NCI-H460 (cell line): Measurements from ENCODE around the gene WDFY2. TPM values are rescaled to one million over a fixed set of nuclear protein-coding genes. Genes with fewer than 3 reads are reported as not detected.
"Not testable (repeated sequence)": the region's sequence is repeated elsewhere in the genome, so short reads cannot be mapped to it uniquely, and the experiment has no call there.

ENCODE experiments used
- DNase-seq: peaks from one replicate; pipeline ENCODE4 v3.0.0-alpha.2; 2016; ENCODE audit warnings: low read depth; ENCODE audit errors: extremely low read depth
- total RNA-seq: library from RNA; depleted of rRNA; stranded (reverse); fragments of >200 nt; shearing (Covaris generic); gene quantifications from 2 replicates; pipeline ENCODE4 v1.2.3, GENCODE V29; 2014

Gene WDFY2
- total RNA-seq, 1 experiment from 2014 or later: 10.8 TPM

GRCh38 chr13:51628059-51628852, 44.0 kb downstream of the WDFY2 start:
- no peak for DNase-seq

GRCh38 chr13:51629491-51630287, 45.4 kb downstream of the WDFY2 start:
- no peak for DNase-seq

GRCh38 chr13:51630288-51630615, 46.0 kb downstream of the WDFY2 start:
- no peak for DNase-seq

- DNase-seq: no peak
Observed at GRCh38 chr13:51632591-51633362, 48.5 kb downstream of the WDFY2 start.

- DNase-seq: peak; percentile 51
Observed at GRCh38 chr13:51635137-51635878, 51.0 kb downstream of the WDFY2 start.

- no peak for DNase-seq
Observed at GRCh38 chr13:51636349-51636890, 52.2 kb downstream of the WDFY2 start.

GRCh38 chr13:51637852-51638215, 53.6 kb downstream of the WDFY2 start:
- no peak for DNase-seq

GRCh38 chr13:51638216-51638871, 54.1 kb downstream of the WDFY2 start:
- no peak for DNase-seq

GRCh38 chr13:51639171-51639570, 54.9 kb downstream of the WDFY2 start:
- DNase-seq: no peak

GRCh38 chr13:51640696-51641095, 56.4 kb downstream of the WDFY2 start:
- DNase-seq: not testable (repeated sequence)

GRCh38 chr13:51643105-51643881, 59.0 kb downstream of the WDFY2 start:
- DNase-seq: peak; percentile 89

GRCh38 chr13:51643882-51644281, 59.6 kb downstream of the WDFY2 start:
- peak; percentile 74 for DNase-seq

GRCh38 chr13:51644654-51645053, 60.4 kb downstream of the WDFY2 start:
- DNase-seq: no peak

- no peak for DNase-seq
Observed at GRCh38 chr13:51645154-51645650, 60.9 kb downstream of the WDFY2 start.

- DNase-seq: no peak
Observed at GRCh38 chr13:51645761-51646670, 61.8 kb downstream of the WDFY2 start.

- no peak for DNase-seq
Observed at GRCh38 chr13:51647067-51647466, 62.8 kb downstream of the WDFY2 start.

- DNase-seq: not testable (repeated sequence)
Observed at GRCh38 chr13:51652193-51652592, 67.9 kb downstream of the WDFY2 start.
